ENCODE results near the gene NRXN3. TPM values are rescaled to one million over a fixed set of nuclear protein-coding genes. Genes with fewer than 3 reads are reported as not detected.
"Not testable (repeated sequence)": the region's sequence is repeated elsewhere in the genome, so short reads cannot be mapped to it uniquely, and the experiment has no call there.

The NRXN3 gene
- polyA plus RNA-seq, 1 experiment = 7.0 TPM

- CTCF ChIA-PET = no interaction called here
- DNase-seq (ENCODE audit: low read depth) = no peak
- Histone ChIP-seq H3K27me3 (ENCODE audit: control insufficient read depth, insufficient read depth, low read length) (no peaks in the 10 kb centered on the region), H3K4me3 (ENCODE audit: low read depth, low read length) (no peak overlapping the region), H3K36me3 (ENCODE audit: control insufficient read depth, insufficient read depth, low read length) (no peaks in the 10 kb centered on the region)
- TF ChIP-seq, protein P1, sequence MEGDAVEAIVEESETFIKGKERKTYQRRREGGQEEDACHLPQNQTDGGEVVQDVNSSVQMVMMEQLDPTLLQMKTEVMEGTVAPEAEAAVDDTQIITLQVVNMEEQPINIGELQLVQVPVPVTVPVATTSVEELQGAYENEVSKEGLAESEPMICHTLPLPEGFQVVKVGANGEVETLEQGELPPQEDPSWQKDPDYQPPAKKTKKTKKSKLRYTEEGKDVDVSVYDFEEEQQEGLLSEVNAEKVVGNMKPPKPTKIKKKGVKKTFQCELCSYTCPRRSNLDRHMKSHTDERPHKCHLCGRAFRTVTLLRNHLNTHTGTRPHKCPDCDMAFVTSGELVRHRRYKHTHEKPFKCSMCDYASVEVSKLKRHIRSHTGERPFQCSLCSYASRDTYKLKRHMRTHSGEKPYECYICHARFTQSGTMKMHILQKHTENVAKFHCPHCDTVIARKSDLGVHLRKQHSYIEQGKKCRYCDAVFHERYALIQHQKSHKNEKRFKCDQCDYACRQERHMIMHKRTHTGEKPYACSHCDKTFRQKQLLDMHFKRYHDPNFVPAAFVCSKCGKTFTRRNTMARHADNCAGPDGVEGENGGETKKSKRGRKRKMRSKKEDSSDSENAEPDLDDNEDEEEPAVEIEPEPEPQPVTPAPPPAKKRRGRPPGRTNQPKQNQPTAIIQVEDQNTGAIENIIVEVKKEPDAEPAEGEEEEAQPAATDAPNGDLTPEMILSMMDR (IDR thresholded peaks at IDR 0.05; ENCODE audit: insufficient read depth, low read depth, low read length) = no peak
- POLR2A ChIA-PET = no interaction called here
Observed at GRCh38 chr14:78530078-78530477, 359.9 kb downstream of the NRXN3 start.

GRCh38 chr14:78534141-78534540, 364.0 kb downstream of the NRXN3 start:
- Histone ChIP-seq H3K27me3 (ENCODE audit: control insufficient read depth, insufficient read depth, low read length) (no peaks in the 10 kb centered on the region), H3K4me3 (ENCODE audit: low read depth, low read length) (no peak overlapping the region), H3K36me3 (ENCODE audit: control insufficient read depth, insufficient read depth, low read length) (no peaks in the 10 kb centered on the region)
- DNase-seq (ENCODE audit: low read depth) = no peak
- ChIA-PET POLR2A (no interaction called here), CTCF (no interaction called here)
- TF ChIP-seq, protein P1 (IDR thresholded peaks at IDR 0.05; ENCODE audit: insufficient read depth, low read depth, low read length) = no peak

GRCh38 chr14:78535041-78535440, 364.9 kb downstream of the NRXN3 start:
- H3K27me3 ChIP-seq (ENCODE audit: control insufficient read depth, insufficient read depth, low read length) = no peaks in the 10 kb centered on the region
- TF ChIP-seq, protein P1 (IDR thresholded peaks at IDR 0.05; ENCODE audit: insufficient read depth, low read depth, low read length) = no peak
- CTCF ChIA-PET = no interaction called here
- POLR2A ChIA-PET = no interaction called here
- no peaks in the 10 kb centered on the region for H3K36me3 ChIP-seq (ENCODE audit: control insufficient read depth, insufficient read depth, low read length)
- no peak for DNase-seq (ENCODE audit: low read depth)
- no peak overlapping the region for H3K4me3 ChIP-seq (ENCODE audit: low read depth, low read length)

GRCh38 chr14:78541788-78542187, 371.6 kb downstream of the NRXN3 start:
- H3K27me3 ChIP-seq (ENCODE audit: control insufficient read depth, insufficient read depth, low read length); DNase-seq (ENCODE audit: low read depth); H3K36me3 ChIP-seq (ENCODE audit: control insufficient read depth, insufficient read depth, low read length); CTCF ChIA-PET; H3K4me3 ChIP-seq (ENCODE audit: low read depth, low read length); POLR2A ChIA-PET: not testable (repeated sequence)

DNA sequence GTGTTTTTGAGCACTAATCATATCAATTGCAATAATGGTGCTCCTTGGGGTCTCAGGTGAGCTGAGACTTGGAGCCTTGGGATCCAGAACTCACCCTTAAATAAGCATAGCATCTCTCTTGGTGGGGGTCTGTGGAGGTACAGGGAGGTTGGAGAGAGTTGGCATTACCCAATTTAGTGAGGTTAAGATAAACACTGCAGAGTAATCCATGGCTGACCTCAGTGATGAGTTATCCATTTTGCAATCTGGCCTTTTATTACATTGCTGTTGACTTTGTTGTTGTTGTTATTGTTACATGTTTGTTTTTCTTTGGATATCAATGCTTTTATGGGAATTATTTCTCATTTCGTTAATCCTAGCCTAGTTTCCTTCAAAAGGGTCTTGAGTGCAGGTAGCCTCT, 373.3 kb downstream of the NRXN3 start:
- DNase-seq (ENCODE audit: low read depth) = no peak
- ChIA-PET CTCF (no interaction called here), POLR2A (no interaction called here)
- TF ChIP-seq, protein P1 (IDR thresholded peaks at IDR 0.05; ENCODE audit: insufficient read depth, low read depth, low read length) = no peak
- Histone ChIP-seq H3K4me3 (ENCODE audit: low read depth, low read length) (no peak overlapping the region), H3K36me3 (ENCODE audit: control insufficient read depth, insufficient read depth, low read length) (no peaks in the 10 kb centered on the region), H3K27me3 (ENCODE audit: control insufficient read depth, insufficient read depth, low read length) (no peaks in the 10 kb centered on the region)

DNA sequence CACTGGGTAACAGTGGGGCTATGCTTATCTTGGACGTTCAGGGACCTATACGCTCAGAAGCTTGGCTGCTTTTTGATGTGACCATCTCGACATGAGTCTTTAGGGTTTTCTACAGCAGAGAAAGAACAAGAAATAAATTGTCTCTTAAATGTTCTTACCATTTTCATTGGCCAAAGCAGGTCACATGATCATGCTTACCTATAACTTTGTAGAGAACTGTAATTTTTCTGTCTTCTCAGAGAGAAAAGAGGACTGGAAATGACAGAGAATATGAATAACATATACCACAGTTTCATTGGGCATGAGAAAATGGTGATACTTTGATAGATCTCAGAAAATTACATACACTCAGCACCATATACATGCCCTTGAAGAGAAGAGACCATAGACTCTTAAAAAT, 390.9 kb downstream of the NRXN3 start:
- H3K4me3 ChIP-seq (ENCODE audit: low read depth, low read length) = no peak overlapping the region
- no peaks in the 10 kb centered on the region for H3K27me3 ChIP-seq (ENCODE audit: control insufficient read depth, insufficient read depth, low read length)
- ChIA-PET POLR2A (no interaction called here), CTCF (interaction anchor here (0.6 kb wide), 1 partner anchor 137 kb away, joined by 4 read pairs; no protein-coding TSS in a partner anchor)
- TF ChIP-seq, protein P1 (IDR thresholded peaks at IDR 0.05; ENCODE audit: insufficient read depth, low read depth, low read length) = no peak
- H3K36me3 ChIP-seq (ENCODE audit: control insufficient read depth, insufficient read depth, low read length) = no peaks in the 10 kb centered on the region
- DNase-seq (ENCODE audit: low read depth) = no peak

All from BJ (cell line).